BLaER1 treated with 17β-estradiol and CSF1 and Interleukin-3, amounts not matched to agents 10 nM and 100 nM (cell line): ENCODE data around the gene SIGLEC10.

ENCODE experiments used
- H3K27ac ChIP-seq, 11 experiments: shearing (Covaris generic); formaldehyde crosslinking; 2 replicates each; pipeline ENCODE4 v1.8.1; 2022
- H3K27me3 ChIP-seq, 11 experiments: shearing (Covaris generic); formaldehyde crosslinking; 2 replicates each; pipeline ENCODE4 v1.8.1; 2022
- H3K36me3 ChIP-seq, 11 experiments: shearing (Covaris generic); formaldehyde crosslinking; 2 replicates each; pipeline ENCODE4 v1.8.1; 2022
- H3K4me1 ChIP-seq, 10 experiments: shearing (Covaris generic); formaldehyde crosslinking; 2 replicates each; pipeline ENCODE4 v1.8.1; 2022
- H3K4me2 ChIP-seq, 11 experiments: shearing (Covaris generic); formaldehyde crosslinking; 2 replicates each; pipeline ENCODE4 v1.8.1; 2022
- H3K4me3 ChIP-seq, 10 experiments: shearing (Covaris generic); formaldehyde crosslinking; 2 replicates each; pipeline ENCODE4 v1.8.1; 2022
- H3K9ac ChIP-seq, 11 experiments: shearing (Covaris generic); formaldehyde crosslinking; 2 replicates each; pipeline ENCODE4 v1.8.1; 2022
- H3K9me3 ChIP-seq, 11 experiments: shearing (Covaris generic); formaldehyde crosslinking; replicated peaks in 1 of 11; 2 replicates each; pipeline ENCODE4 v1.8.1; 2022
- H4K20me1 ChIP-seq, 11 experiments: shearing (Covaris generic); formaldehyde crosslinking; 2 replicates each; pipeline ENCODE4 v1.8.1; 2022
- Cebpa-rat ChIP-seq, 11 experiments: shearing (Covaris generic); IDR thresholded peaks; 2 replicates each; pipeline ENCODE4 v1.8.1; 2022

SIGLEC10 gene

GRCh38 chr19:51441410-51442390 lies 24.3 kb upstream of the SIGLEC10 start:
- Histone ChIP-seq H3K4me1 (peaks cover 21 to 30% (median 27%) of the 10 kb centered on the region in 10 experiments), H3K27ac (peak overlapping the region in 8 of 11 experiments; percentile 24 to 59 (median 36); a peak in 13 of 22 replicates), H3K9ac (peak overlapping the region; percentile 7 to 59 (median 38); a peak in 16 of 22 replicates), H3K4me3 (peak overlapping the region; percentile 24 to 50 (median 42); a peak in 16 of 20 replicates), H3K27me3 (peaks cover 0 to 15% (median 0%) of the 10 kb centered on the region in 11 experiments; a peak in 5 of 22 replicates), H4K20me1 (peaks cover 0 to 12% (median 0%) of the 10 kb centered on the region in 11 experiments; a peak in 2 of 22 replicates), H3K9me3 (peaks cover 0 to 4% (median under 1%) of the 10 kb centered on the region in 11 experiments; a peak in 9 of 22 replicates), H3K36me3 (no peaks in the 10 kb centered on the region), H3K4me2 (peak overlapping the region; percentile 88 to 95 (median 92))
- TF ChIP-seq Cebpa-rat (IDR thresholded peaks at IDR 0.05), result no peak

- Histone ChIP-seq H3K4me2 (peak overlapping the region; percentile 88 to 95 (median 92)), H3K9ac (peak overlapping the region in 10 of 11 experiments; percentile 7 to 59 (median 38); a peak in 15 of 22 replicates), H3K4me1 (peaks cover 21 to 30% (median 27%) of the 10 kb centered on the region in 10 experiments)
Measured at GRCh38 chr19:51440846-51441409, 23.5 kb upstream of the SIGLEC10 start.

GRCh38 chr19:51440052-51440451 lies 22.6 kb upstream of the SIGLEC10 start:
- no peak overlapping the region for H3K27ac ChIP-seq
- H3K4me1 ChIP-seq, result peaks cover 23 to 30% (median 27%) of the 10 kb centered on the region in 10 experiments
- no peaks in the 10 kb centered on the region for H3K9me3 ChIP-seq
- H3K36me3 ChIP-seq, result no peaks in the 10 kb centered on the region
- H3K4me3 ChIP-seq, result no peak overlapping the region
- H4K20me1 ChIP-seq, result peaks cover 0 to 12% (median 0%) of the 10 kb centered on the region in 11 experiments; a peak in 2 of 22 replicates
- H3K4me2 ChIP-seq, result peak overlapping the region in 4 of 11 experiments; percentile 90 to 93 (median 91); a peak in 4 of 22 replicates
- peaks cover 0 to 15% (median 0%) of the 10 kb centered on the region in 11 experiments; a peak in 5 of 22 replicates for H3K27me3 ChIP-seq
- no peak for TF ChIP-seq Cebpa-rat (IDR thresholded peaks at IDR 0.05)
- no peak overlapping the region for H3K9ac ChIP-seq

More at GRCh38 chr19:51440846-51441409, 23.5 kb upstream of the SIGLEC10 start:
- Histone ChIP-seq H3K27me3 (peaks cover 0 to 15% (median 0%) of the 10 kb centered on the region in 11 experiments; a peak in 5 of 22 replicates), H3K27ac (peak overlapping the region in 8 of 11 experiments; percentile 24 to 59 (median 36); a peak in 13 of 22 replicates), H3K4me3 (peak overlapping the region in 9 of 10 experiments; percentile 24 to 49 (median 40); a peak in 14 of 20 replicates), H3K9me3 (no peaks in the 10 kb centered on the region; a peak in 1 of 22 replicates), H4K20me1 (peaks cover 0 to 12% (median 0%) of the 10 kb centered on the region in 11 experiments; a peak in 2 of 22 replicates), H3K36me3 (no peaks in the 10 kb centered on the region)
- no peak for TF ChIP-seq Cebpa-rat (IDR thresholded peaks at IDR 0.05)

- H3K4me1 ChIP-seq, result peaks cover 25 to 34% (median 28%) of the 10 kb centered on the region in 10 experiments
- no peaks in the 10 kb centered on the region for H3K9me3 ChIP-seq
- TF ChIP-seq Cebpa-rat (IDR thresholded peaks at IDR 0.05), result peak in 1 of 11 experiments; percentile 14; a peak in 1 of 22 replicates
- H3K36me3 ChIP-seq, result no peaks in the 10 kb centered on the region
- H4K20me1 ChIP-seq, result peaks cover 0 to 12% (median 0%) of the 10 kb centered on the region in 11 experiments; a peak in 2 of 22 replicates
- no peak overlapping the region for H3K4me3 ChIP-seq
- H3K27ac ChIP-seq, result no peak overlapping the region
- peaks cover 0 to 15% (median 0%) of the 10 kb centered on the region in 11 experiments; a peak in 5 of 22 replicates for H3K27me3 ChIP-seq
- H3K4me2 ChIP-seq, result no peak overlapping the region
- H3K9ac ChIP-seq, result no peak overlapping the region
Measured at GRCh38 chr19:51439021-51439465, 21.6 kb upstream of the SIGLEC10 start.

- Histone ChIP-seq H3K9ac (no peak overlapping the region), H3K9me3 (no peaks in the 10 kb centered on the region), H3K4me1 (peaks cover 0 to 39% (median 3%) of the 10 kb centered on the region in 10 experiments; a peak in 7 of 20 replicates), H3K4me3 (no peak overlapping the region), H3K27me3 (peaks cover 0 to under 1% (median 0%) of the 10 kb centered on the region in 11 experiments; a peak in 1 of 22 replicates), H4K20me1 (no peaks in the 10 kb centered on the region), H3K36me3 (no peaks in the 10 kb centered on the region), H3K4me2 (peak overlapping the region in 2 of 11 experiments; percentile 46 to 69; a peak in 4 of 22 replicates), H3K27ac (no peak overlapping the region)
- no peak for TF ChIP-seq Cebpa-rat (IDR thresholded peaks at IDR 0.05)
Measured at GRCh38 chr19:51434456-51434855, 17.0 kb upstream of the SIGLEC10 start.

- peaks cover 0 to 5% (median 0%) of the 10 kb centered on the region in 11 experiments; a peak in 4 of 22 replicates for H3K9me3 ChIP-seq
- no peak for TF ChIP-seq Cebpa-rat (IDR thresholded peaks at IDR 0.05)
- peaks cover 0 to 39% (median 3%) of the 10 kb centered on the region in 10 experiments; a peak in 7 of 20 replicates for H3K4me1 ChIP-seq
- no peaks in the 10 kb centered on the region for H3K36me3 ChIP-seq
- no peak overlapping the region for H3K4me3 ChIP-seq
- H4K20me1 ChIP-seq, result no peaks in the 10 kb centered on the region; a peak in 1 of 22 replicates
- peaks cover 0 to 4% (median 0%) of the 10 kb centered on the region in 11 experiments; a peak in 1 of 22 replicates for H3K27me3 ChIP-seq
- no peak overlapping the region for H3K4me2 ChIP-seq
- H3K27ac ChIP-seq, result no peak overlapping the region
- no peak overlapping the region for H3K9ac ChIP-seq
Measured at GRCh38 chr19:51433043-51433442, 15.6 kb upstream of the SIGLEC10 start.

GRCh38 chr19:51431124-51431523 lies 13.7 kb upstream of the SIGLEC10 start:
- H3K4me2 ChIP-seq, result peak overlapping the region in 5 of 11 experiments; percentile 5 to 56 (median 37); a peak in 7 of 22 replicates
- peaks cover 0 to 55% (median 3%) of the 10 kb centered on the region in 10 experiments; a peak in 9 of 20 replicates for H3K4me1 ChIP-seq
- no peaks in the 10 kb centered on the region; a peak in 2 of 22 replicates for H4K20me1 ChIP-seq
- peaks cover 0 to 10% (median 0%) of the 10 kb centered on the region in 11 experiments; a peak in 4 of 22 replicates for H3K9me3 ChIP-seq
- H3K27me3 ChIP-seq, result peaks cover 0 to 4% (median 0%) of the 10 kb centered on the region in 11 experiments; a peak in 1 of 22 replicates
- no peak overlapping the region for H3K9ac ChIP-seq
- H3K4me3 ChIP-seq, result no peak overlapping the region
- 0 out of 22 replicates have a peak, but pooled peaks of 2 of the 11 experiments have one; percentile 20 to 28 for TF ChIP-seq Cebpa-rat (IDR thresholded peaks at IDR 0.05)
- H3K27ac ChIP-seq, result no peak overlapping the region
- no peaks in the 10 kb centered on the region for H3K36me3 ChIP-seq

- Histone ChIP-seq H4K20me1 (no peaks in the 10 kb centered on the region; a peak in 2 of 22 replicates), H3K9ac (no peak overlapping the region), H3K4me1 (peaks cover 0 to 55% (median 5%) of the 10 kb centered on the region in 10 experiments; a peak in 12 of 20 replicates), H3K36me3 (no peaks in the 10 kb centered on the region), H3K27me3 (peaks cover 0 to 4% (median 0%) of the 10 kb centered on the region in 11 experiments; a peak in 1 of 22 replicates), H3K27ac (no peak overlapping the region), H3K4me3 (no peak overlapping the region), H3K4me2 (peak overlapping the region in 4 of 11 experiments; percentile 30 to 56 (median 46); a peak in 7 of 22 replicates), H3K9me3 (peaks cover 0 to 10% (median 0%) of the 10 kb centered on the region in 11 experiments; a peak in 4 of 22 replicates)
- no peak for TF ChIP-seq Cebpa-rat (IDR thresholded peaks at IDR 0.05)
Measured at GRCh38 chr19:51430221-51430620, 12.8 kb upstream of the SIGLEC10 start.
